ENCODE results near the gene UBE2N.
"Not testable (repeated sequence)": the region's sequence is repeated elsewhere in the genome, so short reads cannot be mapped to it uniquely, and the experiment has no call there.

UBE2N gene

DNA sequence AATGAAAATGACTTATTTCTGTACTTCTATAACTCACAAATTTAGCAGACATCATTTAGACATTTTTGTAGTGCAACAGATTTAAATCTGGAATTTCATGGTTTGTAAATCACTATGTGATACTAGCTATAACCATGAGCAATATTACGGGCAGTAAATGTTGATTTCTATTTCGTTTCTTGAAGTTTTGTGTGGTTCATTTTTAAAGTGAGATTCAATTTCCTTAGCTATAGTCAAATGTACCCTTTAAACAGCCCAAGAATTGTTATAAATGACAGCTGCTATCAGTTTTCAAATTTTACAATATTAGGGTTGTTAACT lies 33.8 kb downstream of the UBE2N start:
- DNase-seq (ENCODE audit: low spot score in 2 of 2) (no peak), ATAC-seq (peak; percentile 71)
- Mint-ChIP-seq H3K4me3 (no peak overlapping the region), H3K4me1 (peaks cover 33% of the 10 kb centered on the region), H3K36me3 (peaks cover 91% of the 10 kb centered on the region), H3K27ac (peak overlapping the region; percentile 36), H3K9me3 (no peaks in the 10 kb centered on the region)

DNA sequence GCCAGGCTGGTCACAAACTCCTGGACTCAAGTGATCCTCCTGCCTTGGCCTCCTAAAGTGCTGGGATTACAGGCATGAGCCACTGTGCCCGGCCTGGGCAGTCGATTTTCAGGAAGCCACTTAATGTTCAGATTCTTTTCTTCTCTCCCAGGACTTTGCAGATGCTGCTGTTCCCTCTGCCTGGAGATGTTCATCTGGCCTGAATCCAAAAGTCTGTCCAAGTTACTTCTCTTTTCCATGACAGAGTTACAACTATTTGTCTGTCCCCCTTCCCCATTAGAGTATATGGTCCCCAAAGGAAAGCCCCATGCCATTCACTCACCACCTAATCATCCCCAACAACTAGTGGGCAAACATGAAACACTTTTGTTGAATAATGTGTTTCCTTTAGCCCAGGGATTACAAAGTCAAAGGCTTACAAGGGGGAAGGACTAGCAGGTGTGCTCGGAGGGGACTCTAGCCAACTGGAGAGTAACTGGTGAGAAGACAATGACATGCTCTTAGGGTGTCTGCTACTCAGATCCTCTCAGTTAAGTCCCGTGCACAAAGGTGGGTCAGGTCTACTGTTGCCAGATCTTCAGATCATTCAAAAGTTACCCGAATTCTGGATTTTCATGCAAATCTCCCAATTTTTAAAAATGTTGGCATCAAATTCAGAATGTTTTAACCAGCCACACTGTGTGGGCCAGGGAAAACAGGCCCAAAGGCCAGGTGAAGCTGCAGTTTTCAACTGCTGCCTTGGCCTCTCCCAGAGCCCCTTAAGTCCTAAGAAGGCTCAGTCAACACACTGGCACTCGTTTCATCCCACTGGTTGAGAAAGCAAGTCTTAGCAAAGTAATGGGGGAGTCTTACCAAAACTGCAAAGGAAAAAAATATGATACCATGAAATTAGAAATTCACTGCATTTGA lies 34.4 kb downstream of the UBE2N start:
- no peaks in the 10 kb centered on the region for H3K9me3 Mint-ChIP-seq
- ATAC-seq = peak; percentile 12
- peaks cover 35% of the 10 kb centered on the region for H3K4me1 Mint-ChIP-seq
- H3K36me3 Mint-ChIP-seq = peaks cover 97% of the 10 kb centered on the region
- peak overlapping the region; percentile 36 for H3K27ac Mint-ChIP-seq
- H3K4me3 Mint-ChIP-seq = no peak overlapping the region
- DNase-seq (ENCODE audit: low spot score in 2 of 2) = no peak

DNA sequence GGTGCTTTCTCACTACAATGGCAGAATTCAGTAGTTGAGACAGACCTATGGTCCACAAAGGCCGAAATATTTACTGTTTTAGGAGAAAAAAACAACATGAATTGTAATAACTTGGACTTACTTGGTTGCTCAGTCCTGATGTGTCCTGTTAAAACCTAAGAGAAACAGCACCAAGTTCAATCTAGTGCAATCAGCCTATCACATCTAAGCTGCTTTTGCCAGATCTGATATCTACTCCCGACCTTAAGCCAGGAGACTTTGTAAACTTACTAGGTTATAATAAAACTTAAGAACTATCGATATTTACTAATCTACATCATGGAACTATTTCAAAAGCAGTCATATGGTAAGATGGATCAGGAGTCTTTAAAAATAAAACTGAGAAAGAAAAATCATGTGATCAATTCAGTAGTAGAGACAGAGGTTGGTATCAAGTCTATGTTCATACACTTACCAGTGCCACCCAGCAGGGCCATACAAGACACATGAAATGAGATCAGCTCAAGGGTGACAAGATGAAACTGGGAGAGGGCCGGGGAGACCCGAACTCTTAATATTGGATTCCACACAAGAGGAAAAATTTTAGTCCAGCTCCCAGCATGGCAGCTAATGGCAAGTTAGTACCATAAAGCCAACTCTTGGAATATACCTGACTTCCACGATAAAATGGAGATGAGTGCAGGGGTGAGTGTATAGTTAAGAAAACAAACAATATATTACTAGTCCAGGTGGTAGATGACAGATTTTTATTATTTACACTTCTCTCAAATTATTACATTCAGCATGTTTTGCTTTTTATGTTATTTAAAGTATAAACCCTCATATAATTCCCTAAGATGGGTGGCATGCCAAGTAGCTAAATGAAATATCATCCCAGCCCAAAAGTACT lies 36.5 kb downstream of the UBE2N start:
- Mint-ChIP-seq H3K4me3 (no peak overlapping the region), H3K36me3 (peaks cover 83% of the 10 kb centered on the region), H3K4me1 (peaks cover 31% of the 10 kb centered on the region), H3K9me3 (no peaks in the 10 kb centered on the region), H3K27ac (no peak overlapping the region)
- no peak for DNase-seq (ENCODE audit: low spot score in 2 of 2)
- ATAC-seq = no peak

DNA sequence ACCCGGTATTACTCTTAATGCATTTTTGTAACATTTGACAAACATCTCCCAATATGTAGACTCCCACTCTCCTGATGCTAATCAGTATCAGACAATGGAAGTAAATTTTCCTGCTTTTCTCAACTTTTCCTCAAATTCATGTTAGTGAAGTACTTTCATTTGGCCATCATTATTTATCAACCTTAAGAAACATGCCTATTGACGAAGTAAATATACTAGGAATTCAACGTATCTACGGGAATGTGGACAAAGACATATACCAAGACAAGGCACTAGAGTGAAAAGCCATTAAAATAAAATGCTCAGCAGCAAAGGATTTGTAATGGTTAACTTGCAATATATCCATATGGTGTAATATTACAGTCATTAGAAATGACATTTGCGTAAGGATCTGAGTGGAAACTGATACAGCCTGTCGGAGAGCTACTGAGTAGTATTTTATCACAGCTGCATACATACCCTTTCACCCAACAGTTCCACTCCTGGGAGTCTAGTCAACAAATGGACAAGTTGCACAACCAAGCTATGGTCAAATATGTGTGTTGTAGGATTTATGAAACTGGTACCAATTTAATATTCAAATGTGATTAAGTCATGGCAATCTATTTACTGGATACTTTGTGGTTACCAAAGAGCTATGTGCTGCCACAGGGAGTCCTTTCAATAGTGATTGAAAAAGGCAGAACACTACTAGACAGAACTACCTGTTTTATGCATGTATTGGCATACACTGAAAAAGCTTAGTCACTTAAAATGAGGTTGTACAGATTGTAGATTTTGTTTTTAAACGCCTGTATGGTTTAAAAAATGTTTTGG lies 37.6 kb downstream of the UBE2N start:
- peaks cover 73% of the 10 kb centered on the region for H3K36me3 Mint-ChIP-seq
- H3K9me3 Mint-ChIP-seq = no peaks in the 10 kb centered on the region
- H3K4me3 Mint-ChIP-seq = no peak overlapping the region
- peak overlapping the region; percentile 74 for H3K27ac Mint-ChIP-seq
- H3K4me1 Mint-ChIP-seq = peaks cover 29% of the 10 kb centered on the region
- DNase-seq (ENCODE audit: low spot score in 2 of 2) = no peak
- no peak for ATAC-seq

DNA sequence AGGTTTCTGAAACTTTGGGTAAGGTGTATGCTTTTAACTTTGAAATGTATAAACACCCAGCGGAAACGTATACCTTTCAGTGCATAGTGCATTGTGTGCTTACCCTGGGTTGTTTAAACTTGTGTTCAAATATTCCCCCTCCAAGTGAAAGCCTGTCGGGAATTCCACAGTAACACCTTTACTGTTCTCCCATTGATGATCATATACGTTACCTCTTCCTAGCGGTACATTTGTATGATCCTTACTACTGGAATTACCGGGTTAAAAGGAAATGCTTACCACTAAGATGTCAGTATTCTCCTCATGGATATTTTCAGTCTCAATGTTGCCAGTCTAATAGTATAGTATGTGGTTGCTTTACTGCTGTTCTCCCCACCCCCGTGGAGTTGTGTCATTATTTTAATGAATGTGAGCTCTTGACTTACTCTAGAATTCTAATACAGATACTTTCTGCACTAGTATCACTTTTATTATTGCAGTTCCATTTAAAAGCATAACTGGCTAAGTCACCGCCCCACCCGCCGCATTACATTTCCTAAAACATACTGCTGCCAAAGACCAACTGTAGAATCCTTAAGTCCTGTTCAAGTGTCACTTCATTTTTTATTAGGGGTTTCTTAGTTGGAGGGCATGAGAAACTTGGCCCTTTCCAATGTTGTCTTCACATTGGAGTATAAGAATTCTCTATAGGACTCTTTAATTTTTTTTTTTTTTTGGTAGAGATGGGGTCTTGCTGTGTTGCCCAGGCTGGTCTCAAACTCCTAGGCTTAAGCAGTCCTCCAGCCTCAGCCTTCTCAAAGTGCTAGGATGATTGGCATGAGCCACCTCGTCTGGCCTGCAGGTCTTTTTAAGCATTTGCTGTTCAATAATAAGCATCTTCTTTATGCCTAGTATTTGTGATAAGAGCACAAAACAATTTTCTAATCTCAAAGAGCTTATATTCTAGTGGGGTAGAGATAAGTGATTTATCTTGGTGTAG lies 39.1 kb downstream of the UBE2N start:
- Mint-ChIP-seq H3K4me3 (no peak overlapping the region), H3K4me1 (peaks cover 15% of the 10 kb centered on the region), H3K9me3 (no peaks in the 10 kb centered on the region), H3K27ac (peak overlapping the region; percentile 74), H3K36me3 (peaks cover 73% of the 10 kb centered on the region)
- peak; percentile 81 for ATAC-seq
- DNase-seq (ENCODE audit: low spot score in 2 of 2) = no peak

DNA sequence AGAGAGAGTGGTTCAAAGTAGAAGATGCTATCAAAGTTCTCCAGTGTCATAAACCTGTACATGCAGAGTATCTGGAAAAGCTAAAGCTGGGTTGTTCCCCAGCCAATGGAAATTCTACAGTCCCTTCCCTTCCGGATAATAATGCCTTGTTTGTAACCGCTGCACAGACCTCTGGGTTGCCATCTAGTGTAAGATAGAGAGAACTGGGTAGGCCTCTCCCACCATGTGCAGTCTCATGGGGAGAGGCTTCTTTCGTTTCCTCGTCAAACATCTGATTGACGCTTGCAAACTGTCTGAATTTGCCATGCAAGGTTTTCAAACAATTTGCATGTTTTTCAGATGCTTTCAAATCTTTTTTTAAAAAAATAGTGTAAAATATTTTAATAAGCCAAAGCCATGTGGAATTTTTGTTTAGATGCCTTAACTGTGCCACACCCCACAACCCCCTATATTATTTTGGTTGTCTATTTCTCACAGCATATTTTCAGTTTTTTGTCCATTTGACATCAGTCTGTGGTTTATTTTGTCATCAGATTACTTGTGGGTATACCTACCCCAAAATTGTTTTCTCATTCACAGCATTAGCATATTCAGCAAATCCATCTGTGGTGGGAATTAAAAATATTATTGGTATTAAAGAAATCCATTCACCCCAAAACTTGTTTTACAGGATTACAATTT lies 42.4 kb downstream of the UBE2N start:
- H3K4me1 Mint-ChIP-seq; H3K4me3 Mint-ChIP-seq; H3K9me3 Mint-ChIP-seq; DNase-seq (ENCODE audit: low spot score in 2 of 2); H3K27ac Mint-ChIP-seq: not testable (repeated sequence)
- peak; percentile 98 for ATAC-seq
- peaks cover 73% of the 10 kb centered on the region for H3K36me3 Mint-ChIP-seq

DNA sequence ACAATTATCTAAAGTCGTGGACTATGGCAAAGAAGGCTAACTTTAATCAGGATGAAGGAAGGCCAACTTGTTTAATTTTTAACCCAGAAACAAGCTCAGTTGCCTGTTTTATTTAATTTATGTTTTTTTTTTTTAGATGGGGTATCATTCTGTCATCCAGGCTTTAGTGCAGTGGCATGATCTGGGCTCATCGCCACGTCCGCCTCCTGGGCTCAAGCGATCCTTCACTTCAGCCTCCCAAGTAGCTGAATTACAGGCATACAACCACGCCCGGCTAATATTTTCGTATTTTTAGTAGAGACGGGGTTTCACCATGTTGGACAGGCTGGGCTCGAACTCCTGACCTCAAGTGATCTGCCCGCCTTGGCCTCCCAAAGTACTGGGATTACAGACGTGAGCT lies 44.3 kb downstream of the UBE2N start:
- peaks cover 57% of the 10 kb centered on the region for H3K36me3 Mint-ChIP-seq
- no peak for DNase-seq (ENCODE audit: low spot score in 2 of 2)
- H3K27ac Mint-ChIP-seq = no peak overlapping the region
- H3K9me3 Mint-ChIP-seq = no peaks in the 10 kb centered on the region
- ATAC-seq = no peak
- no peak overlapping the region for H3K4me3 Mint-ChIP-seq
- peaks cover 3% of the 10 kb centered on the region for H3K4me1 Mint-ChIP-seq

DNA sequence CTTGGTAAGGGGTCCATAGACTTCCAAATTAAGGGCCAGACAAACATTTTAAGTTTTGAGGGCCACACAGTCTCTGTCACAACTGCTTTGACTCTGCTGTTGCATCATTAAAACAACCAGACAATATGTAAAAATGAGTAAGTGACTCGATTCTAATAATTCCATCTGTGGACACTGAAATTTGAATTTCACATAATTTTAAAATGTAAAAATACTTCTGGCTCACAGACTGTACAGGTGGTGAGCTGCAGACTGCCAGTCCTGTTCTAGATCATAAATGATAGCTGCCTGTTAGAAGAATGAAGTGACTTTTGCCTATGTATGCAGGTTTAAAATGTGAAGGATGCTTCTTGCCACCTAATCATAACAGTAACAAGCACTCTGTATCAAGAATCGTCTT lies 48.3 kb downstream of the UBE2N start:
- H3K9me3 Mint-ChIP-seq = no peaks in the 10 kb centered on the region
- peaks cover 58% of the 10 kb centered on the region for H3K36me3 Mint-ChIP-seq
- H3K4me3 Mint-ChIP-seq = no peak overlapping the region
- peaks cover 23% of the 10 kb centered on the region for H3K4me1 Mint-ChIP-seq
- no peak overlapping the region for H3K27ac Mint-ChIP-seq
- DNase-seq (ENCODE audit: low spot score in 2 of 2) = no peak
- no peak for ATAC-seq

DNA sequence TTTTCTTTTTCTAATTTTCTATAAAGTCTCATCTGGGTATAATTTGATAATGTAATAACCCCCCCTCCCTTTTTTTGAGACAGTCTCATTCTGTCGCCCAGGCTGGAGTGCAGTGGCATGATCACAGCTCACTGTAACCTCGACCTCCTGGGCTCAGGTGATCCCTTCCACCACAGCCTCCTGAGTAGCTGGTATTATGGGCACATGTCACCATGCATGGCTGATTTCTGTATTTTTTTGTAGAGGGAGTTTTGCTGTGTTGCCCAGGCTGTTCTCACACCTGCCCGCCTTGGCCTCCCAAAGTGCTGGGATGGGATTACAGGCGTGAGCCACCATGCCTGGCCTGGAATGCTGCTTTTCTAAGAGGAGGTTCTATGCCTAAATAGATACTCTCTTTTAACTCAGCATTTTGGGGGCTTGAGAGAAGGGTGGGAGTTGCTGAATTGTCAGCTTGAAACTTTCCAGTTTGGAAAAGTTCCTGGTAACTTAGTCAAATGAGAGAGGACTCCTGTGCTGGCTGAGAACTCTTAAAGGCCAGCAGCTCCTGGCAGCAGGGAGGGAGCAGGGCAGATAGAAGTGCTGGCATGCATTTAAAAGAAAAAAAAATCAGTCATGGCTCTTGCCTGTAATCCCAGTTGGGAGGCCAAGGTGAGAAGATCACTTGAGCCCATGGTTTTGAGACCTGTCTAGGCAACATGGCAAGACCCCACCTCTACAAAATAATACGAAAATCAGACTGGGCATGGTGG lies 51.0 kb downstream of the UBE2N start:
- Mint-ChIP-seq H3K4me1 (peaks cover 37% of the 10 kb centered on the region), H3K4me3 (no peak overlapping the region), H3K27ac (no peak overlapping the region), H3K9me3 (no peaks in the 10 kb centered on the region), H3K36me3 (peaks cover 47% of the 10 kb centered on the region)
- ATAC-seq = no peak
- DNase-seq (ENCODE audit: low spot score in 2 of 2) = no peak

DNA sequence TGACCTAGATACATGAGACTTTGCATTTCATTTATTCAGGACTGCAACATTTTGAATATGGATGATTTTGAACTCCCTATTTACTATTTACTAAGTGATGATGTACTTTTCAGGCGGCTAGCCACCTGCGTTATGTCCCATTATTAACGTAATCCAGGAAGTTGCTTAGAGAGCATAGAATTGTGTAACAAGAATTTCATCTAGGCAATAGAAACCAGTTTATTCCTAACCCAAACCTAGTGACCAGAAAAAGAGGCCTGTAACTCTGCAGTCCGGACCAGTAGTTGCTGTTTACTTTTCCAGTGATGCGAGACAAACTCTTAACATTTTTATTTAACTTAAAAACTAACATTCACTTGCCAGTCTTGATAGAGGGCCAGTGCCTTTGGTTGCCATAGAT lies 51.7 kb downstream of the UBE2N start:
- ATAC-seq (no peak), DNase-seq (ENCODE audit: low spot score in 2 of 2) (no peak)
- Mint-ChIP-seq H3K4me1 (peaks cover 44% of the 10 kb centered on the region), H3K27ac (peak overlapping the region; percentile 92), H3K36me3 (peaks cover 40% of the 10 kb centered on the region), H3K9me3 (no peaks in the 10 kb centered on the region), H3K4me3 (no peak overlapping the region)

DNA sequence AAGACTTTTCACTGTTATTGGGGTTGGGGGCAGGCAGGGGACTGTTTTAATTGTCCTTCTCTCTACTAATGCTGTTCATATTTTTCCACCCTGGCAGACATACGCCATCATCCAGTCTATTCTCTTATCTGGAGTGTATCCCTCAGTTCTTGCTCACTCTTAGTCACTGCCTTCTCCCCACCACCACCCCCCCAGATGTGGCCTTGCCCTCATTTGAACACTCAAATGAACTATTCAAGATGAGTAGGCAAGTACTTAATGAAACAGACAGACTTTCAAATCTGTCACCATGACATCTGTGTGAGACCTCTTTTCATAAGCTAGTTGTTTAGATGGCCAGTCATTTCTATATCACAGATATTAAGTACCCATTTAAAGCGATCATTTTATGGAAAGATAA lies 54.0 kb downstream of the UBE2N start:
- Mint-ChIP-seq H3K9me3 (no peaks in the 10 kb centered on the region), H3K27ac (no peak overlapping the region), H3K36me3 (peaks cover 31% of the 10 kb centered on the region), H3K4me1 (peaks cover 46% of the 10 kb centered on the region), H3K4me3 (no peak overlapping the region)
- ATAC-seq (peak; percentile 98), DNase-seq (ENCODE audit: low spot score in 2 of 2) (peak in 1 of 2 donors; percentile 69)

DNA sequence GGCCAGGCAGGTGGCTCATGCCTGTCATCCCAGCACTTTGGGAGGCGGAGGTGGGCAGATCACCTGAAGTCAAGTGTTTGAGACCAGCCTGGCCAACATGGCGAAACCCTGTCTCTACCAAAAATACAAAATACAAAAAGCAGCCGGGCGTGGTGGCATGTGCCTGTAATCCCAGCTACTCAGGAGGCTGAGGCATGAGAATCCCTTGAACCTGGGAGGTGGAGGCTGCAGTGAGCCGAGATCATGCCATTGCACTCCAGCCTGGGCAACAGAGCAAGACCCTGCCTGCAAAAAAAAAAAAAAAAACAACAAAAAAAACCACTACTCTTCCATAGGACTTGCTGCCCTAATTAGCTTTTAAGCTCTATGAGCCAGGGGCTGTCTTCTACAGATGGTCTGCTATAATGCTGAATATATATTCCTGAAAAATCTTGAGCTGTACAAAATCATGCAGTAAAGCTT lies 59.7 kb downstream of the UBE2N start:
- H3K36me3 Mint-ChIP-seq = peaks cover 30% of the 10 kb centered on the region
- H3K9me3 Mint-ChIP-seq; H3K27ac Mint-ChIP-seq; DNase-seq (ENCODE audit: low spot score in 2 of 2); ATAC-seq: not testable (repeated sequence)
- H3K4me3 Mint-ChIP-seq = peak overlapping the region; percentile 95
- H3K4me1 Mint-ChIP-seq = peaks cover 46% of the 10 kb centered on the region
